GM18951 (cell line): ENCODE results near the gene CLEC16A.

ENCODE experiments used
- POLR2A ChIP-seq: IDR thresholded peaks from 4 replicates; pipeline ENCODE4 v1.6.1; 2011; ENCODE audit warnings: mild to moderate bottlenecking; ENCODE audit not compliant: insufficient read length, insufficient read depth; ENCODE audit errors: extremely low read depth
- in situ Hi-C: fragments of 300-500 bp; cut with MboI; formaldehyde crosslinking; loops from one replicate; pipeline ENCODE4 v1.12.0; 2022; ENCODE audit warnings: low sequenced_read_pairs, mixed read lengths, inconsistent platforms; ENCODE audit not compliant: unreplicated experiment

CLEC16A gene

DNA sequence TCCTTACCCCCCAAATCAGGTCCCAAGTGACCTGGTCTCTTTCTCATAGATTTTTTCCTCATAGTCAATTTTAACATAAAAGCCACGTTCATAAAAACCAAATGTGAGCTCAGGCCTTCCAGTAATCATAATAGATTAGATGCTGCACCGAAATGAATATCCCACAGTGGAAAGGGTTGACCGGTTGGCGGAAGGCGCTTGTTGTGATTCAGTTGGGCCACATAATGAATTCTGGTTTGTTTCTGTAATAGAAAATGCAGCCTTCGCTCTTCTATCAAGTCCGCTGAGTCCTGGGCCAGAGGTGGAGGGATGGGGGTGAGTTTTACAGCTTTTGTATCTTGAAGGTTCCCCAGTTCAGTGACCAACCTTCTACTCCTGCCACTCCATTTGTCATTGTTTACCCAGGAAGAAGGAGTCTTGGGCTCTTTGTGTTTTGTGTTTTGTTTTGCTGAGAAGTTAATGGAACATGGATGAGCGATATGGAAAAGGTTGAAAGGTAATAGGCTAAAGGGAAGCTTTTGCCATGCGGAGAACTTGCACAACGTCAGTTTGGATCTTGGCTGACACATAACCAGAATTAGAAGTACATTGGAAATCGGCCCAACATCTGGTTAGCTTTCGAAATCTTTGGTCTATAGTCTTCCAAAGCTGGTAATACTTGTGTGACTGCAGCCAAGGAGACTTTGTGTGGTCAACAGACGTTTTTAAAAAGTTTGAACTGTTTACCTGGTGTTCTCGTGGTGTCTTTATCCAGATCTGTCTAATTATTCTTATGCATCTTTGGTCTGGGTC is 89.5 kb downstream of the CLEC16A start:
- in situ Hi-C loops: no loop called here
- TF ChIP-seq POLR2A: no peak

- in situ Hi-C loops: no loop called here
Observed at GRCh38 chr16:11034481-11034931, 90.1 kb downstream of the CLEC16A start.

DNA sequence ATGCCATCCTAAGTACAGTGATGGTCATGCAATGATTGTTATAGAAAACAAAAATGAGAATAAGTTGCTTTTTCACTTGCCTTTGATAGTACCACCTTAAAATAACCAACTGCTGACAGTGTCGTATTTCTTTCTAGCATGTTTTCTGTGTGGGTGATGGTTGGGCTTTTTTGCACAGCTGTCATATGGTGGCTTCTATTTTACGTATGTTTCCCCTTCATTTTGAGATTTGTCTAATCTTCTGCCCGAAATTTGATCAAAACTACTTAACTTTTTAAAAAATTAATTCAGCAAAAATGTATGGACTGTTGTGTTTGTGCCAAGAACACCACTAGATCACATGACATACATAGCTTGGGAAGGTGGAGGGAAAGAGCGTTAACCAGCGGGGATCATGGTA is 90.7 kb downstream of the CLEC16A start:
- no peak for TF ChIP-seq POLR2A
- in situ Hi-C loops: no loop called here

More at GRCh38 chr16:11034481-11034931, 90.1 kb downstream of the CLEC16A start:
- TF ChIP-seq POLR2A: no peak

DNA sequence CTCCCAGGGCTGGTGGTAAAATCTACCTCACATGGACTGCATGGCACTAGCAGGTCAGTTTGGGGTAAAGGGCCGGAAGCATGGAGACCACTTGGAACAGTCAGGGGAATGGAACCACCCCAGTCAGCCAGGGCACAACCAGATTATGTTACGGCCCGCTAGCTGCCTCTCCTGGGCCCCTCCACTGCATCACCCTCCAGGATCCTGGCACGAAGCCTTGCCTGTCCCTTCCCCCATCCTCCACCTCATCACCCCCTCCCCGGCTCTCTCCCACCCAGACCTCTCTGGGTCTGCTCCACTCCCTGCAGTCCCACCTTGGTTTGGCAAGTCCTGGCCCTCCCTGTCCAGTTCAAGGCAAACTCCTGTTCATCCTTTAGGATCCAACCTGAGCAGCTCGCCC is 91.7 kb downstream of the CLEC16A start:
- no peak for TF ChIP-seq POLR2A
- in situ Hi-C loops: no loop called here

DNA sequence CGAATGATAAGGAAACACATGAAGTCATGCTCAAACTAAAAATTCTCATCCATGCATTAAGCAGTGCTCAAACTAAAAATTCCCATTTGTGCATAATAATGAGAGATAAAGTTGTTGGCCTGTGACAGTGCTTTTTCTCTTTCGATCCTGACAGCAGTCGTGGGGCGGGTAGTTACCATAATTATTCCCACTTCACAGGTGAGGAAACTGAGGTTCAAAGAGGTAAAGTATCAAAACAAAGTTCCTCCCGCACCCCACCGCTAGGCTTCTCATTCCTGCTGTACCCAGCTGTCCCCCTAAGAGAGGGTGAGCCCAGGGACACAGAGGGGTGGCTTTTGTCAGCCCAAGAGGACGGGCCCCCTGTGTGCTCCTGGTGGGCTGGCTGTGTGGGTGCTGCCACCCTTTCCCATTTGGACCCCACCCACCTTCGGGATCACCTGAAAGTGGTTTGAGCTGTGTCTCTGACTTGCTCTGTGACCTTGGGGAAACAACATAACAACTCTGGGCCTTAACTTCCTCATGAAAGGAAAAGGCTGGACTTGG is 92.6 kb downstream of the CLEC16A start:
- no peak for TF ChIP-seq POLR2A
- in situ Hi-C loops: no loop called here

DNA sequence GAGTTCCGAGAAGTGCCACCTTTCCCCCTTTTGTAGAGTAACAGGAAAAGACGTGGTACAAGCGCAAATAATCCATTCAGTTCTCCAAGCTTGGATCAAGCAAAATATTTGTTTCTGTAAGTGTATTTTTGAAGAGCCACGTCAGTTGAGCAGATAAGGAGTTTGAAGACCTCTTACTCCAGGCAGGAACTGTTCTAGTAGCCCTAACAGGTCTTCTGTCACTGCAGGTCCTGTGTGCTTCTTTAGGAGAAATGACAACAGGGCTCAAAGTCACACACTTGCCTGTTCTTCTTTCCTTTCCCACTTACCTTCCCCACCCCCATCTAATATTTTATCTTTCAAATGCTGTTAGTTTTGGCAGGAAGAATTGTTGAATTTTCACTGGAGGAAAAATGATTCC is 93.9 kb downstream of the CLEC16A start:
- in situ Hi-C loops: no loop called here
- no peak for TF ChIP-seq POLR2A

DNA sequence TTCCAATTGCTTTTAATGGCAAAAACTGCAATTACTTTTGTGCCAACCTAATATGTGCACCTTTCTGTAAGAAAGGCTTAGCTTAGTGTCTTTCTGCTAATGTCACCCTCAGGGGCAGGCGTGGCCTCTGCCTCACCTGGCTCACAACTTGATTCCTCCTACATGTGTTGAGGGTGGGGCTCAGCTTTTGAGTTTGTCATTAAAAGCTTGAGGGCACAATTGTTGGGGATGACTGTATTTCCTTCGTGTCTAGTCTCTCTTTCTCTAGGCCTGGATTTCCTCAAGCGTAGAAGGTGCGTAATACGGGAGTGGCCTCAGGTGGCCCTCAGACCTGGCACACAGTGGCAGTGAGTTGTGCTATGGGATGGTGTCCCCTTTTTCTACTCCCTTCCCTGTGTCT is 94.4 kb downstream of the CLEC16A start:
- in situ Hi-C loops: no loop called here
- TF ChIP-seq POLR2A: no peak

DNA sequence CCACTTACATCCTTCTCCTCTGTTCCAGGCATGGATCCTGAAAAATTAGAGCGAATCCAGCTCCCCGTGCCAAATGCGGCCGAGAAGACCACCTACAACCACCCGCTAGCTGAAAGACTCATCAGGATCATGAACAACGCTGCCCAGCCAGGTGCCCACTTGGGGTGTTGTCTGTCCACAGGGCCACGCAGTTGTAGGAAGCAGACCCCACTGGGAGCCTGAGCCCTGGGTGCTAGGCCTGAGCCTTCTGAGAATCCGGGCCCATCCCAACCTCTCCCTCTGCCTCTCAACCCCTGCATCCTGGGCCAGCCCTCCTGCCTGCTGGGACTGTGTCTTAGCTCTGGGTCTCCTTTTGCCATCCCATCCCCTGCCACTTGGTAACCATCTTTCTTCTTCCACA is 95.4 kb downstream of the CLEC16A start:
- TF ChIP-seq POLR2A: no peak
- in situ Hi-C loops: no loop called here

DNA sequence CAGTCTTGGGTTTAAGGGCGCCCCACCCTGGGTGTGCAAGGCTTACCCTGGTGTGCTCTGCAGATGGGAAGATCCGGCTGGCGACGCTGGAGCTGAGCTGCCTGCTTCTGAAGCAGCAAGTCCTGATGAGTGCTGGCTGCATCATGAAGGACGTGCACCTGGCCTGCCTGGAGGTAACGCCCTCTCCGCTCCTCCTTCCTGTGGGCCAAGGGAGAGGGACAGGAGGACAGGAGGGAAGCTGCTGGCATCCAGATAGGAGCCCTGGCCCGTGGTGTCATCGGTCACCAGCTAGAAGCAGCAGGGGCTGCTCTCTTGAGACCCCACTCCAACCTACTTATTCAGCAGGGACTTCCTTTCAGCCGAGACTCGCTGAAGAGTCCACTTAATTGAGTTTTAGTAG is 97.8 kb downstream of the CLEC16A start:
- in situ Hi-C loops: no loop called here
- no peak for TF ChIP-seq POLR2A

- in situ Hi-C loops: no loop called here
- no peak for TF ChIP-seq POLR2A
Observed at GRCh38 chr16:11045441-11045840, 101.1 kb downstream of the CLEC16A start.

GRCh38 chr16:11045846-11046245 is 101.5 kb downstream of the CLEC16A start:
- no peak for TF ChIP-seq POLR2A
- in situ Hi-C loops: no loop called here

- in situ Hi-C loops: no loop called here
Observed at GRCh38 chr16:11046382-11046931, 102.1 kb downstream of the CLEC16A start.

GRCh38 chr16:11047057-11047456 is 102.7 kb downstream of the CLEC16A start:
- TF ChIP-seq POLR2A: no peak
- in situ Hi-C loops: no loop called here

More at GRCh38 chr16:11046382-11046931, 102.1 kb downstream of the CLEC16A start:
- no peak for TF ChIP-seq POLR2A

GRCh38 chr16:11047939-11048800 is 103.8 kb downstream of the CLEC16A start:
- in situ Hi-C loops: no loop called here
- TF ChIP-seq POLR2A: no peak
